HEK293T (cell line): ENCODE results near the gene RPS25.
A peak's percentile ranks its signal among the peaks of the same experiment; 100 is the strongest.
"Not testable (repeated sequence)": the region's sequence is repeated elsewhere in the genome, so short reads cannot be mapped to it uniquely, and the experiment has no call there.

Experiments used
- CTCF ChIA-PET: fragments of 350-600 bp; formaldehyde crosslinking; extraction: SDS; loops from one replicate; lab custom pipeline; 2021; ENCODE audit warnings: antibody characterized with exemption, inconsistent platforms; lab: Yijun Ruan, JAX
- POLR2A ChIA-PET: fragments of 350-600 bp; formaldehyde crosslinking; extraction: SDS; loops from one replicate; lab custom pipeline; 2020; ENCODE audit warnings: antibody characterized with exemption, inconsistent platforms; lab: Yijun Ruan, JAX
- DNase-seq: peaks from one replicate; pipeline ENCODE4 v3.0.0; 2012; ENCODE audit warnings: mixed read lengths; ENCODE audit errors: extremely low spot score
- ARNT ChIP-seq: fragments of 450-650 bp; IDR thresholded peaks from 2 replicates; pipeline ENCODE4 v1.6.1; 2017; ENCODE audit warnings: mild to moderate bottlenecking
- BHLHE40 ChIP-seq: fragments of 450-650 bp; IDR thresholded peaks from 2 replicates; pipeline ENCODE4 v1.6.1; 2016; ENCODE audit warnings: mild to moderate bottlenecking, moderate library complexity, borderline replicate concordance
- CTBP1 ChIP-seq: fragments of 450-650 bp; IDR thresholded peaks from 2 replicates; pipeline ENCODE4 v1.6.1; 2016; ENCODE audit warnings: borderline replicate concordance
- ELF4 ChIP-seq: fragments of 450-650 bp; IDR thresholded peaks from 2 replicates; pipeline ENCODE4 v1.6.1; 2017; ENCODE audit warnings: antibody characterized with exemption
- FOXA1 ChIP-seq: fragments of 450-650 bp; IDR thresholded peaks from 2 replicates; pipeline ENCODE4 v1.6.1; 2016; ENCODE audit warnings: mild to moderate bottlenecking
- FOXK2 ChIP-seq: fragments of 450-650 bp; IDR thresholded peaks from 2 replicates; pipeline ENCODE4 v1.6.1; 2016; ENCODE audit warnings: mild to moderate bottlenecking
- FOXM1 ChIP-seq: fragments of 450-650 bp; IDR thresholded peaks from 2 replicates; pipeline ENCODE4 v1.6.1; 2017; ENCODE audit warnings: mild to moderate bottlenecking, borderline replicate concordance
- HDGF ChIP-seq: fragments of 450-650 bp; IDR thresholded peaks from 2 replicates; pipeline ENCODE4 v1.6.1; 2017; ENCODE audit warnings: antibody characterized with exemption, borderline replicate concordance
- L3MBTL2 ChIP-seq: fragments of 450-650 bp; conservative IDR thresholded peaks from 2 replicates; pipeline ENCODE4 v1.6.1; 2016; ENCODE audit warnings: mild to moderate bottlenecking
- LEF1 ChIP-seq: fragments of 450-650 bp; IDR thresholded peaks from 2 replicates; pipeline ENCODE4 v1.6.1; 2017; ENCODE audit warnings: mild to moderate bottlenecking, borderline replicate concordance
- NFRKB ChIP-seq: fragments of 450-650 bp; IDR thresholded peaks from 2 replicates; pipeline ENCODE4 v1.6.1; 2016; ENCODE audit warnings: mild to moderate bottlenecking, moderate library complexity
- PKNOX1 ChIP-seq: fragments of 450-650 bp; IDR thresholded peaks from 2 replicates; pipeline ENCODE4 v1.6.1; 2016
- SP1 ChIP-seq: fragments of 450-650 bp; IDR thresholded peaks from 2 replicates; pipeline ENCODE4 v1.6.1; 2017
- SUZ12 ChIP-seq: fragments of 450-650 bp; IDR thresholded peaks from 2 replicates; pipeline ENCODE4 v1.6.1; 2016; ENCODE audit warnings: mild to moderate bottlenecking
- TARDBP ChIP-seq: fragments of 450-650 bp; IDR thresholded peaks from 2 replicates; pipeline ENCODE4 v1.6.1; 2016
- ZNF384 ChIP-seq: fragments of 450-650 bp; IDR thresholded peaks from 2 replicates; pipeline ENCODE4 v1.6.1; 2016

Gene RPS25

GRCh38 chr11:119000906-119001305 lies 17.2 kb downstream of the RPS25 start:
- ChIA-PET POLR2A (interaction anchor here (1.3 kb wide), 1 partner anchor 17 kb away, joined by 3 read pairs; the partner anchor contains the start of genes RPS25 and TRAPPC4), CTCF (interaction anchor here (0.7 kb wide), 1 partner anchor 241 kb away, joined by 3 read pairs; no protein-coding TSS in a partner anchor)
- TF ChIP-seq PKNOX1, result no peak
- no peak for DNase-seq

- CTCF ChIA-PET, result no interaction called here
- DNase-seq, result no peak
- POLR2A ChIA-PET, result interaction anchor here (0.8 to 1.0 kb wide), 2 partner anchors 20 to 87 kb away, joined by 5 to 6 read pairs; partner anchors contain the start of genes HMBS, RPS25 and TRAPPC4
- TF ChIP-seq TARDBP (no peak), HDGF (no peak), ELF4 (no peak), BHLHE40 (no peak), FOXK2 (no peak), ARNT (no peak)
Measured at GRCh38 chr11:118998822-118999221, 19.3 kb downstream of the RPS25 start.

GRCh38 chr11:118998388-118998717 lies 19.8 kb downstream of the RPS25 start:
- ChIA-PET CTCF (no interaction called here), POLR2A (interaction anchor here (0.8 to 2.0 kb wide), 7 partner anchors 14 to 76 kb away, joined by 3 to 15 read pairs (median 5); partner anchors contain the start of genes RPS25 and TRAPPC4)
- TF ChIP-seq BHLHE40, result no peak
- no peak for TF ChIP-seq LEF1
- TF ChIP-seq ARNT, result no peak
- no peak for DNase-seq

GRCh38 chr11:118997627-118998387 lies 20.3 kb downstream of the RPS25 start, which contains the start of gene CENATAC:
Gene CENATAC, plus strand, starts transcription at chr11:118998138. Its CDS starts 60 bp downstream, at chr11:118998198.
- DNase-seq, result peak; percentile 99
- peak; percentile 95 for TF ChIP-seq L3MBTL2
- TF ChIP-seq NFRKB, result no peak
- CTCF ChIA-PET, result interaction anchor here (0.5 to 0.8 kb wide), 2 partner anchors 98 to 236 kb away, joined by 3 read pairs; no protein-coding TSS in a partner anchor
- POLR2A ChIA-PET, result interaction anchor here (0.8 to 2.0 kb wide), 13 partner anchors 9 to 205 kb away, joined by 3 to 15 read pairs (median 4); partner anchors contain the start of genes C2CD2L, RPS25 and TRAPPC4

DNA sequence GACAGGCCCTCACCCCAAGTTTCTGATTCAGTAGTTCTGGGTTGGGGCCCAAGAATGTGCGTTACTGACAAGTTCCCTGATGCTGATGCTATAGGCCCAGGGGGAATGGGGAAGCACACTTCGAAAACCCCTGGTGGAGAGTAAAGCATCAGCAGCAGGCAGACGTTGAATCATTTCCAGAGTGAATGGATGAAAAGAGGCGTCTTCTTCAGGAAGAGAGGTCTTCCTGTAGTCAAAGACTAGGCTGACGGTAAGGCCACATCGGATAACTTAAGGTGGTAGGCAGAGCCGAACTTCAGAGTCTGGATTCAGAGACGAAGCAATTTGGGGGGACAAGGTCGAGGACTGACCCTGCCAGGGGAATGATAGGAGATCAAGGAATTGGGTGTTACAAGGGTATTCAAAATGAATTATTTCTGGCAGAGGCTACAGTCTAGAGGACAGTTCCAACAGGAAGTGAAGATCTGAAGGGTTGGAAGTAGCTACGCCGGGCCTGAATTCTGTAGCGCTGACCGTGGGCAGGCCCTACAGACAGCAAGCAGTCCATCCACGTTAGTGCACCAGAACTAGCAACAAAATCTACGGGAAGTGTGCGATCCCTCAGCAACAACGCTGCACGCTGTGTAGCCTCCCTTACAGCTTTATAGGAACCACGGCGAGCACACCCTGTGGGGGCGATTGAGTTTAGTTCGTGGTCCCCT lies 21.1 kb downstream of the RPS25 start:
- TF ChIP-seq PKNOX1 (no peak), CTBP1 (no peak), SP1 (no peak), BHLHE40 (no peak), ZNF384 (no peak), HDGF (no peak), NFRKB (no peak)
- ChIA-PET POLR2A (interaction anchor here (0.9 to 2.0 kb wide), 12 partner anchors 8 to 205 kb away, joined by 3 to 15 read pairs (median 4); partner anchors contain the start of genes C2CD2L, RPS25 and TRAPPC4), CTCF (interaction anchor here (0.8 kb wide), 1 partner anchor 235 kb away, joined by 3 read pairs; no protein-coding TSS in a partner anchor)
- peak; percentile 60 for DNase-seq

DNA sequence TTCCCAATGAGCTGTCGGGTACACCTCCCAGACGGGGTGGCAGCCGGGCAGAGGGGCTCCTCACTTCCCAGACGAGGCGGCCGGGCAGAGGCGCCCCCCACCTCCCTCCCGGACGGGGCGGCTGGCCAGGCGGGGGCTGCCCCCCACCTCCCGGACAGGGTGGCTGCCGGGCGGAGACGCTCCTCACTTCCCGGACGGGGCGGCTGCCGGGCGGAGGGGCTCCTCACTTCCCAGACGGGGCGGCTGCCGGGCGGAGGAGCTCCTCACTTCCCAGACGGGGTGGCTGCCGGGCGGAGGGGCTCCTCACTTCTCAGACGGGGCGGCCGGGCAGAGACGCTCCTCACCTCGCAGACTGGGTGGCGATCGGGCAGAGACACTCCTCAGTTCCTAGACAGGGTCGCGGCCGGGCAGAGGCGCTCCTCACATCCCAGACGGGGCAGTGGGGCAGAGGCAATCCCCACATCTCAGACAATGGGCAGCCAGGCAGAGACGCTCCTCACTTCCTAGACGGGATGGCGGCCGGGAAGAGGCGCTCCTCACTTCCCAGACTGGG lies 26.6 kb downstream of the RPS25 start:
- DNase-seq, POLR2A ChIA-PET: not testable (repeated sequence)

GRCh38 chr11:118988280-118988679 lies 29.9 kb downstream of the RPS25 start:
- POLR2A ChIA-PET, result interaction anchor here (1.7 kb wide), 1 partner anchor 9 kb away, joined by 4 read pairs; no protein-coding TSS in a partner anchor

More for the DNA sequence above, 26.6 kb downstream of the RPS25 start:
- CTCF ChIA-PET, result not testable (repeated sequence)

More at GRCh38 chr11:118988280-118988679, 29.9 kb downstream of the RPS25 start:
- TF ChIP-seq SP1 (no peak), ELF4 (no peak), BHLHE40 (no peak), HDGF (no peak), LEF1 (no peak), PKNOX1 (no peak), FOXM1 (no peak), FOXA1 (no peak), TARDBP (no peak), ZNF384 (no peak), NFRKB (no peak), L3MBTL2 (no peak), CTBP1 (no peak), ARNT (no peak), FOXK2 (no peak), SUZ12 (no peak)
- CTCF ChIA-PET, result no interaction called here
- no peak for DNase-seq
